HG03095 (cell line): ENCODE measurements around the gene DOCK3.
"Not testable (repeated sequence)": the region's sequence is repeated elsewhere in the genome, so short reads cannot be mapped to it uniquely, and the experiment has no call there.

Experiments used
- ATAC-seq: cut with Tn5 transposase; IDR thresholded peaks from one replicate; pipeline ENCODE4 v1.9.1; 2021; ENCODE audit warnings: moderate library complexity; ENCODE audit not compliant: unreplicated experiment

Gene DOCK3

GRCh38 chr3:51380601-51381332 is 706.0 kb downstream of the DOCK3 start:
- no peak for ATAC-seq

GRCh38 chr3:51381333-51381705 is 706.6 kb downstream of the DOCK3 start:
- no peak for ATAC-seq

- ATAC-seq = no peak
These were observed 707.5 kb downstream of the DOCK3 start for GRCh38 chr3:51382076-51382745.

GRCh38 chr3:51382947-51383578 is 708.3 kb downstream of the DOCK3 start:
- no peak for ATAC-seq

- ATAC-seq = no peak
These were observed 709.5 kb downstream of the DOCK3 start for GRCh38 chr3:51384055-51384725.

GRCh38 chr3:51384726-51385473 is 710.2 kb downstream of the DOCK3 start, which contains the start of gene MANF:
TSS of gene MANF (plus strand) at chr3:51385291. CDS start at chr3:51385343, 52 bp downstream.
- ATAC-seq = peak; percentile 95

GRCh38 chr3:51385621-51386091 is 710.9 kb downstream of the DOCK3 start:
- ATAC-seq = no peak

GRCh38 chr3:51386159-51386851 is 711.6 kb downstream of the DOCK3 start:
- ATAC-seq = no peak

GRCh38 chr3:51386852-51387229 is 712.1 kb downstream of the DOCK3 start:
- ATAC-seq = no peak

- not testable (repeated sequence) for ATAC-seq
These were observed 712.6 kb downstream of the DOCK3 start for GRCh38 chr3:51387281-51387680.

GRCh38 chr3:51388286-51389029 is 713.7 kb downstream of the DOCK3 start:
- ATAC-seq = no peak

GRCh38 chr3:51389423-51390183 is 714.9 kb downstream of the DOCK3 start:
- no peak for ATAC-seq

- ATAC-seq = peak; percentile 3
These were observed 715.7 kb downstream of the DOCK3 start for GRCh38 chr3:51390246-51391074.

- ATAC-seq = peak; percentile 83
These were observed 716.4 kb downstream of the DOCK3 start, which contains the start of gene RBM15B for GRCh38 chr3:51391075-51391565. TSS of gene RBM15B (plus strand) at chr3:51391285. CDS start at chr3:51391400, 115 bp downstream.

GRCh38 chr3:51391566-51392354 is 717.0 kb downstream of the DOCK3 start:
- peak; percentile 13 for ATAC-seq

GRCh38 chr3:51392355-51393133 is 717.8 kb downstream of the DOCK3 start:
- ATAC-seq = no peak
